H1 (cell line): ENCODE data around the gene EXD3. TPM values are rescaled to one million over a fixed set of nuclear protein-coding genes. Genes with fewer than 3 reads are reported as not detected.
A peak's percentile ranks its signal among the peaks of the same experiment; 100 is the strongest.

Source experiments
- CTCF ChIA-PET: fragments of 300-600 bp; sonication (Branson Sonifier 250); formaldehyde crosslinking; loops from one replicate; lab custom pipeline; 2021; ENCODE audit not compliant: partially characterized antibody; lab: Charles Lee
- POLR2A ChIA-PET: fragments of 300-600 bp; sonication (Branson Sonifier 250); formaldehyde crosslinking; loops from one replicate; lab custom pipeline; 2021; ENCODE audit warnings: inconsistent platforms; ENCODE audit not compliant: partially characterized antibody; lab: Charles Lee
- DNase-seq, 2 experiments: peaks; one replicate each; pipeline versions ENCODE4 v3.0.0 to v3.0.0-alpha.2; 2010 to 2022; ENCODE audit warnings: low spot score in 2 of 2, low read depth in 1 of 2, mixed read lengths in 1 of 2
- FAIRE-seq: peaks from 2 replicates; lab custom pipeline; 2011; peaks lifted over from hg19 to GRCh38; lab: Jason Lieb, UNC
- H2AFZ ChIP-seq: 2 replicates; pipeline ENCODE4 v1.8.1; 2012; ENCODE audit warnings: low read length, inconsistent platforms
- H2AK5ac ChIP-seq: 2 replicates; pipeline ENCODE4 v1.6.1; 2013; ENCODE audit warnings: low read depth, low read length
- H2BK120ac ChIP-seq: replicated peaks from 2 replicates; pipeline ENCODE3; 2013; ENCODE audit warnings: low read depth, low read length, inconsistent platforms
- H2BK12ac ChIP-seq: 2 replicates; pipeline ENCODE4 v1.6.1; 2013; ENCODE audit warnings: low read depth, low read length
- H2BK15ac ChIP-seq: 2 replicates; pipeline ENCODE4 v1.6.1; 2013; ENCODE audit warnings: low read length
- H2BK20ac ChIP-seq: 2 replicates; pipeline ENCODE4 v1.6.1; 2013; ENCODE audit warnings: low read length
- H2BK5ac ChIP-seq: 2 replicates; pipeline ENCODE4 v1.6.1; 2013; ENCODE audit warnings: low read depth, low read length
- H3K14ac ChIP-seq: 2 replicates; pipeline ENCODE4 v1.6.1; 2013; ENCODE audit warnings: inconsistent platforms; ENCODE audit not compliant: insufficient read length
- H3K18ac ChIP-seq: 2 replicates; pipeline ENCODE4 v1.6.1; 2013; ENCODE audit warnings: low read length; ENCODE audit errors: extremely low read depth
- H3K23ac ChIP-seq: 2 replicates; pipeline ENCODE4 v1.6.1; 2013; ENCODE audit warnings: inconsistent platforms; ENCODE audit not compliant: insufficient read length
- H3K23me2 ChIP-seq: 2 replicates; pipeline ENCODE4 v1.6.1; 2013; ENCODE audit warnings: low read depth, low read length
- H3K27ac ChIP-seq: 2 replicates; pipeline ENCODE4 v1.6.1; 2011; ENCODE audit warnings: low read depth, low read length, inconsistent platforms
- H3K27me3 ChIP-seq, 4 experiments: replicated peaks in 1 of 4; 1 replicate in 1 of 4; 2 replicates in 3 of 4; pipeline versions ENCODE4 v1.6.1 to v1.8.1; 2011 to 2013; ENCODE audit warnings: low read length in 3 of 4, mild to moderate bottlenecking in 3 of 4, inconsistent platforms in 2 of 4, mixed read lengths in 2 of 4, moderate library complexity in 1 of 4; ENCODE audit not compliant: control insufficient read depth in 3 of 4, insufficient read depth in 3 of 4; ENCODE audit errors: extremely low read depth in 1 of 4
- H3K36me3 ChIP-seq, 4 experiments: 2 replicates each; pipeline versions ENCODE4 v1.6.1 to v1.8.1; 2011 to 2013; ENCODE audit warnings: mild to moderate bottlenecking in 4 of 4, low read length in 3 of 4, moderate library complexity in 2 of 4, control low read depth in 1 of 4, inconsistent platforms in 1 of 4; ENCODE audit not compliant: insufficient read depth in 4 of 4, control insufficient read depth in 2 of 4
- H3K4ac ChIP-seq: replicated peaks from 2 replicates; pipeline ENCODE3; 2013; ENCODE audit warnings: low read length, low read depth, mixed read lengths, inconsistent platforms; ENCODE audit not compliant: insufficient read length
- H3K4me1 ChIP-seq, 4 experiments: replicated peaks in 1 of 4; 1 replicate in 1 of 4; 2 replicates in 3 of 4; pipeline versions ENCODE4 v1.6.1 to v1.8.1; 2011 to 2013; ENCODE audit warnings: low read length in 3 of 4, inconsistent platforms in 2 of 4, mixed read lengths in 1 of 4; ENCODE audit not compliant: insufficient read depth in 4 of 4, control insufficient read depth in 3 of 4
- H3K4me2 ChIP-seq, 2 experiments: 2 replicates each; pipeline versions ENCODE4 v1.6.1 to v1.8.1; 2011 to 2013; ENCODE audit warnings: low read depth in 2 of 2, low read length in 2 of 2, control low read depth in 1 of 2, inconsistent platforms in 1 of 2, mild to moderate bottlenecking in 1 of 2; ENCODE audit not compliant: insufficient read depth in 1 of 2
- H3K4me3 ChIP-seq, 4 experiments: fragments of 200-600, 300-600 bp in 1 of 4; sonication (generic), shearing (Covaris generic), sonication (Bioruptor Twin) in 1 of 4; 2 replicates each; pipeline versions ENCODE4 v1.5.1 to v1.8.1; 2011 to 2016; ENCODE audit warnings: low read length in 4 of 4, low read depth in 3 of 4, control low read depth in 2 of 4, inconsistent platforms in 2 of 4, mild to moderate bottlenecking in 2 of 4, mixed read lengths in 1 of 4, moderate library complexity in 1 of 4; ENCODE audit not compliant: insufficient read depth in 2 of 4; ENCODE audit errors: extremely low read depth in 1 of 4
- H3K56ac ChIP-seq: replicated peaks from 2 replicates; pipeline ENCODE3; 2013; ENCODE audit warnings: low read depth, mild to moderate bottlenecking, mixed read lengths, low read length, inconsistent platforms; ENCODE audit not compliant: insufficient read length
- H3K79me1 ChIP-seq: 2 replicates; pipeline ENCODE4 v1.6.1; 2013; ENCODE audit warnings: low read depth, low read length, control low read depth
- H3K79me2 ChIP-seq, 2 experiments: 2 replicates each; pipeline versions ENCODE4 v1.6.1 to v1.8.1; 2012 to 2013; ENCODE audit warnings: low read length in 2 of 2, mild to moderate bottlenecking in 2 of 2, inconsistent platforms in 1 of 2; ENCODE audit not compliant: insufficient read depth in 2 of 2, control insufficient read depth in 1 of 2
- H3K9ac ChIP-seq, 4 experiments: replicated peaks in 1 of 4; 1 replicate in 1 of 4; 2 replicates in 3 of 4; pipeline versions ENCODE4 v1.6.1 to v1.8.1; 2011 to 2013; ENCODE audit warnings: low read depth in 3 of 4, low read length in 3 of 4, control low read depth in 2 of 4, mild to moderate bottlenecking in 2 of 4, moderate library complexity in 2 of 4, inconsistent platforms in 1 of 4; ENCODE audit errors: extremely low read depth in 1 of 4
- H3K9me3 ChIP-seq, 2 experiments: 2 replicates each; pipeline versions ENCODE4 v1.6.1 to v1.8.1; 2012 to 2013; ENCODE audit warnings: mild to moderate bottlenecking in 2 of 2, moderate library complexity in 2 of 2, control low read depth in 1 of 2, inconsistent platforms in 1 of 2, low read depth in 1 of 2, low read length in 1 of 2, mixed read lengths in 1 of 2; ENCODE audit not compliant: insufficient read depth in 2 of 2
- H4K20me1 ChIP-seq, 2 experiments: replicated peaks in 1 of 2; 2 replicates each; pipeline versions ENCODE3 to v1.8.1; 2011 to 2013; ENCODE audit warnings: inconsistent platforms in 2 of 2, low read length in 2 of 2, mild to moderate bottlenecking in 1 of 2; ENCODE audit not compliant: insufficient read depth in 2 of 2, control insufficient read depth in 1 of 2
- H4K5ac ChIP-seq: 2 replicates; pipeline ENCODE4 v1.6.1; 2013; ENCODE audit warnings: low read length, low read depth, mixed read lengths, inconsistent platforms; ENCODE audit not compliant: insufficient read length
- H4K8ac ChIP-seq: 2 replicates; pipeline ENCODE4 v1.8.0; 2013; ENCODE audit warnings: mild to moderate bottlenecking, moderate library complexity, low read length, inconsistent platforms; ENCODE audit not compliant: insufficient read depth; ENCODE audit errors: extremely low read depth
- H4K91ac ChIP-seq: replicated peaks from 2 replicates; pipeline ENCODE3; 2013; ENCODE audit warnings: low read length, mixed read lengths, inconsistent platforms; ENCODE audit not compliant: insufficient read length
- BACH1 ChIP-seq: IDR thresholded peaks from 2 replicates; pipeline ENCODE4 v1.6.1; 2012; ENCODE audit warnings: low read length, improper control_type of control experiment
- JUND ChIP-seq: IDR thresholded peaks from 2 replicates; pipeline ENCODE4 v1.6.1; 2011; ENCODE audit warnings: mild to moderate bottlenecking, improper control_type of control experiment, low read length
- KDM4A ChIP-seq: IDR thresholded peaks from one replicate; pipeline ENCODE4 v1.7.1; 2012; ENCODE audit warnings: low read depth, mild to moderate bottlenecking, moderate library complexity, low read length, inconsistent platforms; ENCODE audit not compliant: severe bottlenecking
- NANOG ChIP-seq: IDR thresholded peaks from 2 replicates; pipeline ENCODE4 v1.6.1; 2011; ENCODE audit warnings: low read length, low read depth, mild to moderate bottlenecking, inconsistent platforms; ENCODE audit not compliant: insufficient read depth, poor library complexity, severe bottlenecking
- POU5F1 ChIP-seq: IDR thresholded peaks from 2 replicates; pipeline ENCODE4 v1.6.1; 2011; ENCODE audit warnings: low read depth, mild to moderate bottlenecking, low read length, moderate library complexity
- RNF2 ChIP-seq: fragments of 200-900, 300-1000 bp; sonication (generic); IDR thresholded peaks from 2 replicates; pipeline ENCODE4 v1.7.1; 2016; ENCODE audit warnings: borderline replicate concordance, low read depth, mild to moderate bottlenecking, antibody characterized with exemption, low read length; ENCODE audit not compliant: poor library complexity, severe bottlenecking; ENCODE audit errors: missing control alignments
- SRF ChIP-seq: IDR thresholded peaks from 2 replicates; pipeline ENCODE4 v1.6.1; 2011; ENCODE audit warnings: mild to moderate bottlenecking, low read depth, low read length, moderate library complexity
- YY1 ChIP-seq: IDR thresholded peaks from 2 replicates; pipeline ENCODE4 v1.6.1; 2011; ENCODE audit warnings: low read depth, mild to moderate bottlenecking, low read length
- WGBS, 2 experiments: shearing (Covaris generic) in 1 of 2; methylation state at CpG; one replicate each; pipeline versions ENCODE4 v1.1.6 to v1.1.7; 2013 to 2015; ENCODE audit warnings: low lambda C conversion rate in 2 of 2, mixed read lengths in 2 of 2, inconsistent platforms in 1 of 2, low coverage in 1 of 2, missing lambda C conversion rate in 1 of 2; ENCODE audit not compliant: insufficient replicate concordance in 2 of 2, insufficient coverage in 1 of 2, insufficient read length in 1 of 2; ENCODE audit errors: extremely low coverage in 1 of 2, missing lambda C conversion rate in 1 of 2; 5-methylcytosine and 5-hydroxymethylcytosine counted together
- polyA plus RNA-seq, 7 experiments: library from polyadenylated mRNA; depleted of rRNA in 3 of 7; stranded (reverse) in 5 of 7; unstranded in 2 of 7; fragments of >200 nt in 5 of 7; fragments of 200-250 nt in 2 of 7; gene quantifications; 1 replicate in 5 of 7; 2 replicates in 1 of 7; 4 replicates in 1 of 7; pipeline versions ENCODE4 v1.2.1 to v1.2.3, GENCODE V29; 2011 to 2013; ENCODE audit warnings: missing spikeins in 2 of 7, mixed read lengths in 2 of 7
- total RNA-seq: library from RNA; stranded (reverse); fragmentation: NEBNext Ultra II Directional; extraction: Animal tissue kit (Norgen Biotek cat#: 25700); gene quantifications from 2 replicates; pipeline ENCODE4 v1.2.1, GENCODE V29; 2021

The EXD3 gene
- total and polyA plus RNA-seq, 2 of the 8 experiments (the other 6 are each of a cell fraction or from before 2014, with no cell fraction given) = 7.2 to 9.4 TPM

- FAIRE-seq (no peak), DNase-seq (no peak)
- Histone ChIP-seq H3K4ac (no peak overlapping the region), H3K4me2 (peak overlapping the region; percentile 92 to 98), H2BK120ac (no peak overlapping the region), H4K5ac (no peak overlapping the region), H3K27ac (no peak overlapping the region), H4K8ac (no peak overlapping the region), H2BK15ac (no peak overlapping the region), H3K36me3 (no peaks in the 10 kb centered on the region), H3K79me1 (peaks cover 3% of the 10 kb centered on the region; the same call in 1 of the 2 replicates), H2BK5ac (no peak overlapping the region), H3K4me1 (peaks cover 0 to 2% (median 0%) of the 10 kb centered on the region in 4 experiments; a peak in 1 of 7 replicates), H3K79me2 (peaks cover 0 to 5% of the 10 kb centered on the region in 2 experiments; a peak in 1 of 4 replicates), H3K9ac (peak overlapping the region; percentile 25 to 59 (median 32); a peak in 5 of 7 replicates), H3K18ac (peak overlapping the region; percentile 51), H3K23ac (no peak overlapping the region), H3K4me3 (peak overlapping the region; percentile 70 to 84 (median 80)), H4K20me1 (peaks cover 0 to 1% of the 10 kb centered on the region in 2 experiments), H3K23me2 (peaks cover 9% of the 10 kb centered on the region; the same call in 1 of the 2 replicates), H4K91ac (no peak overlapping the region), H3K27me3 (peaks cover 0 to 13% (median 2%) of the 10 kb centered on the region in 4 experiments; a peak in 4 of 7 replicates), H2BK12ac (no peak overlapping the region), H2AFZ (peak overlapping the region; percentile 81), H2BK20ac (no peak overlapping the region), H3K14ac (no peak overlapping the region), H2AK5ac (no peak overlapping the region), H3K56ac (no peak overlapping the region), H3K9me3 (no peaks in the 10 kb centered on the region)
- WGBS, 2 experiments = 10% methylated on average over 11 of the region's 11 CpGs; no CpG with 5 or more reads in 1 of the 2 experiments
- ChIA-PET POLR2A (interaction anchor here (0.6 to 2.1 kb wide), 5 partner anchors 9 to 142 kb away, joined by 3 to 11 read pairs (median 8); no protein-coding TSS in a partner anchor), CTCF (interaction anchor here (0.8 to 2.4 kb wide), 10 partner anchors 10 to 123 kb away, joined by 3 to 8 read pairs (median 4); no protein-coding TSS in a partner anchor)
- TF ChIP-seq JUND = no peak
- no peak for TF ChIP-seq POU5F1
- no peak for TF ChIP-seq YY1
- TF ChIP-seq RNF2 = no peak
- no peak for TF ChIP-seq NANOG
- TF ChIP-seq SRF = no peak
- TF ChIP-seq BACH1 = no peak
- no peak for TF ChIP-seq KDM4A
These were observed 941 bp downstream of the EXD3 start for GRCh38 chr9:137421838-137422603.
